ENCODE data around the gene SLIT1. TPM values are rescaled to one million over a fixed set of nuclear protein-coding genes. Genes with fewer than 3 reads are reported as not detected.

The SLIT1 gene
- total RNA-seq, 1 donor from 2014 or later: 0.51 TPM

GRCh38 chr10:97228775-97229157 is 43.0 kb upstream of the SLIT1 start:
- ChIA-PET CTCF (no interaction called here), POLR2A (no interaction called here)
- no peak overlapping the region for H3K4me3 Mint-ChIP-seq
- no peaks in the 10 kb centered on the region for H3K9me3 Mint-ChIP-seq
- no peak for TF ChIP-seq CTCF (IDR thresholded peaks at IDR 0.05)
- no peak overlapping the region for H3K27ac Mint-ChIP-seq
- no peak for ATAC-seq (ENCODE audit: low read depth)
- intact Hi-C loops (cut with micrococcal nuclease): no loop called here
- no peaks in the 10 kb centered on the region for H3K4me1 Mint-ChIP-seq
- peaks cover 74% of the 10 kb centered on the region for H3K36me3 Mint-ChIP-seq (ENCODE audit: low read depth)
- no peaks in the 10 kb centered on the region for H3K27me3 Mint-ChIP-seq
- DNase-seq: no peak

- Mint-ChIP-seq H3K36me3 (ENCODE audit: low read depth) (peaks cover 74% of the 10 kb centered on the region), H3K4me1 (no peaks in the 10 kb centered on the region)
Observed at GRCh38 chr10:97228130-97228774, 42.5 kb upstream of the SLIT1 start.

GRCh38 chr10:97226398-97226797 is 40.6 kb upstream of the SLIT1 start:
- Mint-ChIP-seq H3K27me3 (no peaks in the 10 kb centered on the region), H3K4me3 (no peak overlapping the region), H3K4me1 (no peaks in the 10 kb centered on the region), H3K36me3 (ENCODE audit: low read depth) (peaks cover 74% of the 10 kb centered on the region), H3K9me3 (no peaks in the 10 kb centered on the region), H3K27ac (no peak overlapping the region)
- intact Hi-C loops (cut with micrococcal nuclease): no loop called here
- POLR2A ChIA-PET: no interaction called here
- TF ChIP-seq CTCF (IDR thresholded peaks at IDR 0.05): no peak
- ATAC-seq (ENCODE audit: low read depth) (no peak), DNase-seq (no peak)
- CTCF ChIA-PET: interaction anchor here (2.0 kb wide), 1 partner anchor 16 kb away, joined by 11 read pairs; no protein-coding TSS in a partner anchor

More at GRCh38 chr10:97228130-97228774, 42.5 kb upstream of the SLIT1 start:
- no peaks in the 10 kb centered on the region for H3K27me3 Mint-ChIP-seq
- H3K9me3 Mint-ChIP-seq: no peaks in the 10 kb centered on the region
- ChIA-PET CTCF (no interaction called here), POLR2A (no interaction called here)
- H3K27ac Mint-ChIP-seq: no peak overlapping the region
- intact Hi-C loops (cut with micrococcal nuclease): no loop called here
- H3K4me3 Mint-ChIP-seq: no peak overlapping the region
- DNase-seq (no peak), ATAC-seq (ENCODE audit: low read depth) (no peak)
- no peak for TF ChIP-seq CTCF (IDR thresholded peaks at IDR 0.05)

- ATAC-seq (ENCODE audit: low read depth) (no peak), DNase-seq (no peak)
- Mint-ChIP-seq H3K4me1 (no peaks in the 10 kb centered on the region), H3K9me3 (no peaks in the 10 kb centered on the region), H3K27me3 (no peaks in the 10 kb centered on the region), H3K4me3 (no peak overlapping the region), H3K36me3 (ENCODE audit: low read depth) (peaks cover 73% of the 10 kb centered on the region), H3K27ac (no peak overlapping the region)
- intact Hi-C loops (cut with micrococcal nuclease): no loop called here
- ChIA-PET CTCF (interaction anchor here (0.8 to 2.0 kb wide), 2 partner anchors 14 to 152 kb away, joined by 4 to 11 read pairs; no protein-coding TSS in a partner anchor), POLR2A (interaction anchor here (0.6 kb wide), 1 partner anchor 968 kb away, joined by 3 read pairs; no protein-coding TSS in a partner anchor)
- TF ChIP-seq CTCF (IDR thresholded peaks at IDR 0.05): no peak
Observed at GRCh38 chr10:97224483-97225435, 39.0 kb upstream of the SLIT1 start.

Data from activated B cell treated with CpG ODN at 0.5 μM for 24 hours (primary cell).